Cardiac muscle cell (in vitro differentiated cells and primary cell): ENCODE results near the gene SMLR1. TPM values are rescaled to one million over a fixed set of nuclear protein-coding genes. Genes with fewer than 3 reads are reported as not detected.

ENCODE experiments used
- DNase-seq, 2 donors: peaks; one replicate each; pipeline versions ENCODE4 v3.0.0 to v3.0.0-alpha.2; 2010 to 2017; ENCODE audit warnings: low read depth in 1 of 2, low spot score in 1 of 2
- H3K27ac ChIP-seq: fragments of 200-600 bp; sonication (generic); 2 replicates; pipeline ENCODE4 v1.5.1; 2016
- H3K27me3 ChIP-seq: fragments of 200-600 bp; sonication (generic); 2 replicates; pipeline ENCODE4 v1.6.0; 2016; ENCODE audit warnings: control low read depth
- H3K36me3 ChIP-seq: fragments of 200-600 bp; sonication (generic); 2 replicates; pipeline ENCODE4 v1.5.1; 2016; ENCODE audit warnings: control low read depth
- H3K4me1 ChIP-seq: fragments of 200-600 bp; sonication (generic); 2 replicates; pipeline ENCODE4 v1.8.1; 2017; ENCODE audit warnings: low read depth, mild to moderate bottlenecking, mixed run types
- H3K4me3 ChIP-seq: fragments of 200-600 bp; sonication (generic); 2 replicates; pipeline ENCODE4 v1.5.1; 2016; ENCODE audit warnings: mild to moderate bottlenecking
- H3K9me3 ChIP-seq: fragments of 200-600 bp; sonication (generic); 2 replicates; pipeline ENCODE4 v1.5.1; 2017; ENCODE audit warnings: low read depth, mild to moderate bottlenecking, control low read depth
- CTCF ChIP-seq: IDR thresholded peaks from 2 replicates; pipeline ENCODE4 v1.5.1; 2012; ENCODE audit warnings: low read depth, mild to moderate bottlenecking, low read length
- polyA plus RNA-seq: library from polyadenylated mRNA; unstranded; fragments of >200 nt; fragmentation: Nextera tagmentation; extraction: Ambion mirVana; gene quantifications from 2 replicates; pipeline ENCODE4 v1.2.1, GENCODE V29; 2016
- total RNA-seq: library from RNA; depleted of rRNA; stranded (reverse); fragments of >200 nt; gene quantifications from 2 replicates; pipeline ENCODE4 v1.2.3, GENCODE V29; 2016

Gene SMLR1
- total and polyA plus RNA-seq, 2 experiments from 2014 or later, result not detected

DNA sequence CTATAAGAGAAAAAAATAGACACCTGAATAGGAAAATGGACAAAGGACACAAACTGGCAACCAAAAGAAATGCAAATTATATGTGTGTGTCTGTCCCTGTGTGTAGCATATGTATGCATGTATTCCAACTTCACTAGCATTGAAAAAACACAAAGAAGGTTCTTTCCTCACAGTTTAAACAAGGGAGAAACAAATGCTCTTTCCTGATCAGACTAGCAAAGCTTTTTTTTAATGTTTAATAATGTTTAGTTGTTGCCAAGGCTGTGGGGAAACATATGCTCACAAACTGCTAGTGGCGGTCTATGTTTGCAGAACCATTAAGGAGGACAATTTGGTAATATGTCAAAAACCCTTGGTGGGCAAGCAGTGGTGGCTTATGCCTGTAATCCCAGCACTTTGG lies 22.4 kb downstream of the SMLR1 start:
- H3K27ac ChIP-seq, result no peak overlapping the region
- H3K4me3 ChIP-seq, result no peak overlapping the region
- peaks cover 49% of the 10 kb centered on the region for H3K4me1 ChIP-seq
- H3K27me3 ChIP-seq, result no peaks in the 10 kb centered on the region
- no peak for TF ChIP-seq CTCF
- H3K9me3 ChIP-seq, result no peaks in the 10 kb centered on the region
- DNase-seq, result no peak
- H3K36me3 ChIP-seq, result no peaks in the 10 kb centered on the region

- H3K27me3 ChIP-seq, result no peaks in the 10 kb centered on the region
- H3K9me3 ChIP-seq, result no peaks in the 10 kb centered on the region
- no peak overlapping the region for H3K27ac ChIP-seq
- DNase-seq, result no peak
- no peaks in the 10 kb centered on the region for H3K36me3 ChIP-seq
- H3K4me1 ChIP-seq, result peaks cover 49% of the 10 kb centered on the region
- no peak for TF ChIP-seq CTCF
- H3K4me3 ChIP-seq, result no peak overlapping the region
Measured at GRCh38 chr6:130851026-130851425, 23.8 kb downstream of the SMLR1 start.

GRCh38 chr6:130852844-130853554 lies 25.8 kb downstream of the SMLR1 start:
- Histone ChIP-seq H3K27me3 (no peaks in the 10 kb centered on the region), H3K4me3 (no peak overlapping the region), H3K9me3 (no peaks in the 10 kb centered on the region), H3K27ac (peak overlapping the region; percentile 87), H3K36me3 (no peaks in the 10 kb centered on the region), H3K4me1 (peaks cover 32% of the 10 kb centered on the region)
- no peak for DNase-seq
- TF ChIP-seq CTCF, result no peak

DNA sequence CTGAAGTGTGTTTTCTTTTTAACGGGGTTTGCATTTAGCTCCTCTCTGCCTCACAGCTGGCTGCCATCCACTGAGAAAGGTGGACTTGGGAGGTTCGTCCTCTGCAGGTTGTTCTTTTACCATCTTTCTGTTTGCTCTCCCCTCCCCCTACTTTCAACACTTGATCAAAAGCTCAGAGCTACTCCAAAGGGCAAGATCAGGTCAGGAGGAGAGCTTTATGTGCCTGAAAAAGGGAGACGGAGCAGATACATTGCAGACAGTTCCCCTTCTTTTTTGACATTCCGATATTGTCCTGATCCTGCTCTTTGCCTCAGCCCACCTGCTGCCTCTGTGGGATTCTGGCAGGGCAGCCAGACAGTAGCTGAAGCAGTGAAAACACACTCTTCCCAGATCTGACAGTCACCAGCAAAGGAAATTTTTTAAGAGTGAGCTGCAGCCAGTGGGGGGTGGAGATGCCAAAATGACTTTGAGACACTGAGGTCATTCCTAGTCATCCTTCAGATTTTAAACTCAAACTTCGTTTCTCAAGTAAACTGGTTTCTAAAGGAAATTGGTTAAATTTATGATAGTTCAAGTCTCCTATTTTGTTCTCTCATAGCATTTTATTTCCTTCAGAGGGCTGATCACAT lies 26.5 kb downstream of the SMLR1 start:
- H3K27me3 ChIP-seq, result no peaks in the 10 kb centered on the region
- H3K36me3 ChIP-seq, result no peaks in the 10 kb centered on the region
- DNase-seq, result peak in 1 of 2 donors; percentile 57
- peak overlapping the region; percentile 87 for H3K27ac ChIP-seq
- no peak for TF ChIP-seq CTCF
- peaks cover 38% of the 10 kb centered on the region for H3K4me1 ChIP-seq
- no peaks in the 10 kb centered on the region for H3K9me3 ChIP-seq
- H3K4me3 ChIP-seq, result no peak overlapping the region

DNA sequence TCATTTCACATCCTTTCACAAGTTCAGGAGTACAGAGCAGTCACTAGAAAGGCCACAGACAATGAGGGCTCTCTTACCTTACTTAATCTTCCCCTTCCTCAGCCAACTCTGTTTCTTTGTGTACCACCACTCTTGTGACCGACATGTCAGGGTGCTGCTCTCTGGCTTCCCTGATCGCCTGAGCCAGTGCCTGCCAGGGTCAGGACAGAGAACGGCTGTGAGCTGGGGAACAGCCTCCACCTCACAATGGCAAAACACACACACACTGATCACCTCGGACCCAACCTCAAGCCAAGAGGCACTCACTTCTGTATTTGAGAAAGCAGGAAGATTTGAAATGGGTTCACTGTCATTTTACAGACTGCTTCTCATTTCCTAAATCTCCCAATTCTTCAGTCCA lies 30.8 kb downstream of the SMLR1 start:
- Histone ChIP-seq H3K9me3 (no peaks in the 10 kb centered on the region), H3K36me3 (no peaks in the 10 kb centered on the region), H3K27ac (peak overlapping the region; percentile 81), H3K27me3 (no peaks in the 10 kb centered on the region), H3K4me3 (no peak overlapping the region), H3K4me1 (peaks cover 31% of the 10 kb centered on the region)
- TF ChIP-seq CTCF, result no peak
- DNase-seq, result no peak
